Lower leg skin (tissue), 3 donors: ENCODE results near the gene OTUB1.

Experiments
- CTCF ChIP-seq, 3 donors: fragments of 450-650 bp; IDR thresholded peaks; one replicate each; pipeline ENCODE4 v1.5.1; 2016; ENCODE audit warnings: antibody characterized with exemption in 3 of 3, mild to moderate bottlenecking in 3 of 3, moderate library complexity in 2 of 3
- POLR2A ChIP-seq, 2 donors: fragments of 450-650 bp; IDR thresholded peaks; one replicate each; pipeline ENCODE4 v1.6.1; 2016 to 2017; ENCODE audit warnings: antibody characterized with exemption in 2 of 2, mild to moderate bottlenecking in 1 of 2, moderate library complexity in 1 of 2

- TF ChIP-seq CTCF (IDR thresholded peaks at IDR 0.05): no peak
- TF ChIP-seq POLR2A (IDR thresholded peaks at IDR 0.05): no peak
Measured at GRCh38 chr11:63958008-63958407, 28.2 kb upstream of the OTUB1 start.
